ENCODE data around the gene AK8.

Gene AK8

GRCh38 chr9:132745756-132746709, 132.1 kb downstream of the AK8 start:
- no peak for DNase-seq (ENCODE audit: low read depth in 2 of 3, low spot score in 2 of 3)

- no peak for DNase-seq (ENCODE audit: low read depth in 2 of 3, low spot score in 2 of 3)
Observed at GRCh38 chr9:132744881-132745755, 133.0 kb downstream of the AK8 start.

- DNase-seq (ENCODE audit: low read depth in 2 of 3, low spot score in 2 of 3) = no peak
Observed at GRCh38 chr9:132743931-132744479, 134.1 kb downstream of the AK8 start.

GRCh38 chr9:132742821-132743311, 135.2 kb downstream of the AK8 start:
- DNase-seq (ENCODE audit: low read depth in 2 of 3, low spot score in 2 of 3) = no peak

- no peak for DNase-seq (ENCODE audit: low read depth in 2 of 3, low spot score in 2 of 3)
Observed at GRCh38 chr9:132740526-132741309, 137.4 kb downstream of the AK8 start.

- DNase-seq (ENCODE audit: low read depth in 2 of 3, low spot score in 2 of 3) = no peak
Observed at GRCh38 chr9:132739710-132740310, 138.3 kb downstream of the AK8 start.

- DNase-seq (ENCODE audit: low read depth in 2 of 3, low spot score in 2 of 3) = no peak
Observed at GRCh38 chr9:132733260-132733815, 144.7 kb downstream of the AK8 start.

- no peak for DNase-seq (ENCODE audit: low read depth in 2 of 3, low spot score in 2 of 3)
Observed at GRCh38 chr9:132732326-132733259, 145.5 kb downstream of the AK8 start.

GRCh38 chr9:132731230-132731629, 146.9 kb downstream of the AK8 start:
- DNase-seq (ENCODE audit: low read depth in 2 of 3, low spot score in 2 of 3) = no peak

- no peak for DNase-seq (ENCODE audit: low read depth in 2 of 3, low spot score in 2 of 3)
Observed at GRCh38 chr9:132730054-132731033, 147.7 kb downstream of the AK8 start.

GRCh38 chr9:132729235-132729890, 148.7 kb downstream of the AK8 start:
- DNase-seq (ENCODE audit: low read depth in 2 of 3, low spot score in 2 of 3) = no peak

GRCh38 chr9:132728497-132728896, 149.6 kb downstream of the AK8 start:
- no peak for DNase-seq (ENCODE audit: low read depth in 2 of 3, low spot score in 2 of 3)

- DNase-seq (ENCODE audit: low read depth in 2 of 3, low spot score in 2 of 3) = no peak
Observed at GRCh38 chr9:132728071-132728470, 150.0 kb downstream of the AK8 start.

- no peak for DNase-seq (ENCODE audit: low read depth in 2 of 3, low spot score in 2 of 3)
Observed at GRCh38 chr9:132726576-132727130, 151.4 kb downstream of the AK8 start.

GRCh38 chr9:132725306-132725705, 152.8 kb downstream of the AK8 start:
- no peak for DNase-seq (ENCODE audit: low read depth in 2 of 3, low spot score in 2 of 3)

GRCh38 chr9:132723809-132724208, 154.3 kb downstream of the AK8 start:
- no peak for DNase-seq (ENCODE audit: low read depth in 2 of 3, low spot score in 2 of 3)

GRCh38 chr9:132722564-132723065, 155.5 kb downstream of the AK8 start:
- no peak for DNase-seq (ENCODE audit: low read depth in 2 of 3, low spot score in 2 of 3)
